GM20000 (cell line): Measurements from ENCODE around the gene GLT6D1.

Experiments
- DNase-seq: peaks from one replicate; pipeline ENCODE4 v3.0.0; 2012; ENCODE audit warnings: low spot score
- CTCF ChIP-seq: IDR thresholded peaks from 2 replicates; pipeline ENCODE4 v1.5.1; 2012; ENCODE audit warnings: mild to moderate bottlenecking, control low read depth; ENCODE audit errors: extremely low read depth, missing control alignments

The GLT6D1 gene

DNA sequence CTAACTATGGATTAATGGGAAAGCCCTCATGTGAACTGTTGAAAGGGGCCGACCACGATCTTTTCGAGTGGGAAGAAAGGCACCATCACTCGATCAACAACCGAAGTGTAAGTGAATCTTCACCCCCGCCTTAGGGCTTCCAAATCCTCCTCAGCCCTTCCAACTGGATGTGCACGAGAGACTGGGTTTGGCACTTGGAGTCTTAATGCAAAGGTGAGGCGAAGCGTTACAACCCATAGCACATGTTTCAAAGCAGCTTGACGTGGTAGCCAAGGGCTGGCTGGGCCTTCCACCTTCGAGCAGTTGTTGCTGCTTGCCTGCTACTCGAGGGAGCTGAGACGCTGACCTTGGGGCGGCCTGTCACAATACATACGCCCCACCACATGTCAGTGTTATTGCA is 18.1 kb upstream of the GLT6D1 start:
- TF ChIP-seq CTCF = no peak
- DNase-seq = no peak

DNA sequence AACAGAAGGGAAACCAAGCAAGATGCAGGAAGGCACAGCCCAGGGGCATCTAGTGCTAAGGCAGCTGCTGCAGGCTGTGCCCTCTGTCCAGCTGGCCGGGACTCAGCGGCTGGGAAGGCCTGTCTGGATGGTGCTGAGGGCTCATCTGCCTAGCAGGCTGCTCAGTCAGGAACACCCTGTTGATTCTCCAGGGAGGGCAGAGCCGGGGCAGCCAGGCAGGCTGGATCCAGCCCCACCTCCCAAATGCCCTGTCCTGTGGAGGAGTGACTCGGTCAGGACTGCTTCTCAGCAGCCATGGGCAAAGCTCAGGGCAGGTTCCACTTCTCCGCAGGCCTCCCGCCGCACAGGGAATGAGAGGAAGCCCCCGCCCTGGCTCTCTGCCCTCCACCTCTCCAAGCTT is 16.0 kb upstream of the GLT6D1 start:
- no peak for TF ChIP-seq CTCF
- no peak for DNase-seq

- TF ChIP-seq CTCF = no peak
- no peak for DNase-seq
Observed at GRCh38 chr9:135650408-135650807, 11.1 kb upstream of the GLT6D1 start.

DNA sequence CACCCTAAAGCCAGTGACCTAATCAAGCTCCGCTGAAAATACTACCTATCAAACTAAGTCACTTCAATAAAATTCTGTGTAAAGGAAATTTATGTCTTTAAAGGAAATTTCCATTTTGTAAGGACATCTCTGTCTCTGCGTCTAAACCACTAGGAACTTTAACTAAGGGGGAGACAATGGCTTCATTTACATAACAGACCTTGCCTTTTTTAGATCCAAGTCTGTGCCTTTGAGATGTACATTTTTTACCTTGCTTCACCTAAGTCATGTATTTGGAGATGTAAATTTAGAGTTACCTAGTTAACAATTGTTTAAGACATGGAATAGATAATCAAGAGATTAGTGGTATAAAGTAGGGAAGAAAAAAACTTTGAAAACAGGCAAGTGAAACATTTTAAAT is 10.2 kb upstream of the GLT6D1 start:
- DNase-seq = no peak
- no peak for TF ChIP-seq CTCF

GRCh38 chr9:135648494-135649410 is 9.4 kb upstream of the GLT6D1 start:
- no peak for DNase-seq
- no peak for TF ChIP-seq CTCF

- DNase-seq = no peak
- TF ChIP-seq CTCF = no peak
Observed at GRCh38 chr9:135647884-135648283, 8.5 kb upstream of the GLT6D1 start.

GRCh38 chr9:135644631-135645218 is 5.4 kb upstream of the GLT6D1 start:
- TF ChIP-seq CTCF = no peak
- DNase-seq = no peak
